ENCODE data around the gene GNB1L. TPM values are rescaled to one million over a fixed set of nuclear protein-coding genes. Genes with fewer than 3 reads are reported as not detected.

GNB1L gene
- total and polyA plus RNA-seq, 9 of the 15 experiments (the other 6 are each of a cell fraction or from before 2014, with no cell fraction given), result 0.56 to 50.5 (median 10.2) TPM

DNA sequence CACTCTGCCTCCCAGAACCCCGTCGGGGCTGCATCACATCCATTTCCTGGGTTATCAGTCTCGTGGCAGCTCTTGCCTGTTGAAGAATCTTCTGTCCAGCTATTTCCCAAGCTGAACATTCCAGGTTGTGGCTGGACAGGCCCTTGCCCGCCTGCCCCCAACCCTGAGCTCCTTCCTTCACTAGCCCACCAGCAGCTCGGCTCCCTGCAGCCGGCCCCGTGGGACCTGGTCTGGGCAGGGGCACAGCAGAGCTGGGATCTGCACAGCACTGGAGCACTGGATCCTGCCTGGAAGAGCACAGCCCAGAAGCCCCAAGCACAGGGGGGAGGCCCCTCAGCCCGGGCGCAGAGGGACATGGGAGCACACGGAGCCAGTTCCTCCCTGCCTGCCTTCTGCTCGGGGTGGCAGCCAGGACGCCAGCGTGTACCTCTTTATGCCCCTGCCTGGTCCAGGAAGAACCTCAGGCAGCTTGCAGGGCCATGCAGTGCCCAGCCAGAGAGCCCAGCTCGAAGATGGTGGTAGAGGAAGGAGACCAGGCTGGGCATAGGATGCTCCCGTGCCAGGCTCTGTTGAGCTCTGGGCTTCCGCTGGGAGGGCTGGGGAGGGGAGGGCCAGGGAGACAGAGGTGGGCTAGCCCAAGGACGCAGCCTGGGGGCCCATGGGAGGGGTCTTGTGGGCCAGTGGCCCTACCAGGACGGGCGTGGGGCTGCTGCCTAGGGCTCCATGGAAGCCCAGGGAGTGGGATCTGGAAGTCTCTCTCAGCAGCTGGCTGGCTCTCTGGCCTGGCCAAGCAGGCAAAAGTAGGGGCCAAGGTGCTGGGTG is 16.6 kb upstream of the GNB1L start (continued):
- TF ChIP-seq, protein P1, sequence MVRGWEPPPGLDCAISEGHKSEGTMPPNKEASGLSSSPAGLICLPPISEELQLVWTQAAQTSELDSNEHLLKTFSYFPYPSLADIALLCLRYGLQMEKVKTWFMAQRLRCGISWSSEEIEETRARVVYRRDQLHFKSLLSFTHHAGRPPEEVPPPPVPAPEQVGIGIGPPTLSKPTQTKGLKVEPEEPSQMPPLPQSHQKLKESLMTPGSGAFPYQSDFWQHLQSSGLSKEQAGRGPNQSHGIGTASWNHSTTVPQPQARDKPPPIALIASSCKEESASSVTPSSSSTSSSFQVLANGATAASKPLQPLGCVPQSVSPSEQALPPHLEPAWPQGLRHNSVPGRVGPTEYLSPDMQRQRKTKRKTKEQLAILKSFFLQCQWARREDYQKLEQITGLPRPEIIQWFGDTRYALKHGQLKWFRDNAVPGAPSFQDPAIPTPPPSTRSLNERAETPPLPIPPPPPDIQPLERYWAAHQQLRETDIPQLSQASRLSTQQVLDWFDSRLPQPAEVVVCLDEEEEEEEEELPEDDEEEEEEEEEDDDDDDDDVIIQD (CRISPR knock-in tag; IDR thresholded peaks at IDR 0.05), result no peak
- TF ChIP-seq, protein P2, sequence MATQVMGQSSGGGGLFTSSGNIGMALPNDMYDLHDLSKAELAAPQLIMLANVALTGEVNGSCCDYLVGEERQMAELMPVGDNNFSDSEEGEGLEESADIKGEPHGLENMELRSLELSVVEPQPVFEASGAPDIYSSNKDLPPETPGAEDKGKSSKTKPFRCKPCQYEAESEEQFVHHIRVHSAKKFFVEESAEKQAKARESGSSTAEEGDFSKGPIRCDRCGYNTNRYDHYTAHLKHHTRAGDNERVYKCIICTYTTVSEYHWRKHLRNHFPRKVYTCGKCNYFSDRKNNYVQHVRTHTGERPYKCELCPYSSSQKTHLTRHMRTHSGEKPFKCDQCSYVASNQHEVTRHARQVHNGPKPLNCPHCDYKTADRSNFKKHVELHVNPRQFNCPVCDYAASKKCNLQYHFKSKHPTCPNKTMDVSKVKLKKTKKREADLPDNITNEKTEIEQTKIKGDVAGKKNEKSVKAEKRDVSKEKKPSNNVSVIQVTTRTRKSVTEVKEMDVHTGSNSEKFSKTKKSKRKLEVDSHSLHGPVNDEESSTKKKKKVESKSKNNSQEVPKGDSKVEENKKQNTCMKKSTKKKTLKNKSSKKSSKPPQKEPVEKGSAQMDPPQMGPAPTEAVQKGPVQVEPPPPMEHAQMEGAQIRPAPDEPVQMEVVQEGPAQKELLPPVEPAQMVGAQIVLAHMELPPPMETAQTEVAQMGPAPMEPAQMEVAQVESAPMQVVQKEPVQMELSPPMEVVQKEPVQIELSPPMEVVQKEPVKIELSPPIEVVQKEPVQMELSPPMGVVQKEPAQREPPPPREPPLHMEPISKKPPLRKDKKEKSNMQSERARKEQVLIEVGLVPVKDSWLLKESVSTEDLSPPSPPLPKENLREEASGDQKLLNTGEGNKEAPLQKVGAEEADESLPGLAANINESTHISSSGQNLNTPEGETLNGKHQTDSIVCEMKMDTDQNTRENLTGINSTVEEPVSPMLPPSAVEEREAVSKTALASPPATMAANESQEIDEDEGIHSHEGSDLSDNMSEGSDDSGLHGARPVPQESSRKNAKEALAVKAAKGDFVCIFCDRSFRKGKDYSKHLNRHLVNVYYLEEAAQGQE (IDR thresholded peaks at IDR 0.05; ENCODE audit: borderline replicate concordance), result no peak
- TF ChIP-seq, protein P2 (CRISPR knock-in tag; IDR thresholded peaks at IDR 0.05; ENCODE audit: low read depth), result no peak
- TF ChIP-seq, protein P3, sequence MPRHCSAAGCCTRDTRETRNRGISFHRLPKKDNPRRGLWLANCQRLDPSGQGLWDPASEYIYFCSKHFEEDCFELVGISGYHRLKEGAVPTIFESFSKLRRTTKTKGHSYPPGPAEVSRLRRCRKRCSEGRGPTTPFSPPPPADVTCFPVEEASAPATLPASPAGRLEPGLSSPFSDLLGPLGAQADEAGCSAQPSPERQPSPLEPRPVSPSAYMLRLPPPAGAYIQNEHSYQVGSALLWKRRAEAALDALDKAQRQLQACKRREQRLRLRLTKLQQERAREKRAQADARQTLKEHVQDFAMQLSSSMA (CRISPR knock-in tag; IDR thresholded peaks at IDR 0.05), result 0 out of 2 replicates have a peak, but pooled peaks have one; percentile 17
- TF ChIP-seq, protein P4, sequence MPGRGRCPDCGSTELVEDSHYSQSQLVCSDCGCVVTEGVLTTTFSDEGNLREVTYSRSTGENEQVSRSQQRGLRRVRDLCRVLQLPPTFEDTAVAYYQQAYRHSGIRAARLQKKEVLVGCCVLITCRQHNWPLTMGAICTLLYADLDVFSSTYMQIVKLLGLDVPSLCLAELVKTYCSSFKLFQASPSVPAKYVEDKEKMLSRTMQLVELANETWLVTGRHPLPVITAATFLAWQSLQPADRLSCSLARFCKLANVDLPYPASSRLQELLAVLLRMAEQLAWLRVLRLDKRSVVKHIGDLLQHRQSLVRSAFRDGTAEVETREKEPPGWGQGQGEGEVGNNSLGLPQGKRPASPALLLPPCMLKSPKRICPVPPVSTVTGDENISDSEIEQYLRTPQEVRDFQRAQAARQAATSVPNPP (IDR thresholded peaks at IDR 0.05; ENCODE audit: borderline replicate concordance, insufficient read depth, insufficient read length), result no peak
- TF ChIP-seq, protein P5, sequence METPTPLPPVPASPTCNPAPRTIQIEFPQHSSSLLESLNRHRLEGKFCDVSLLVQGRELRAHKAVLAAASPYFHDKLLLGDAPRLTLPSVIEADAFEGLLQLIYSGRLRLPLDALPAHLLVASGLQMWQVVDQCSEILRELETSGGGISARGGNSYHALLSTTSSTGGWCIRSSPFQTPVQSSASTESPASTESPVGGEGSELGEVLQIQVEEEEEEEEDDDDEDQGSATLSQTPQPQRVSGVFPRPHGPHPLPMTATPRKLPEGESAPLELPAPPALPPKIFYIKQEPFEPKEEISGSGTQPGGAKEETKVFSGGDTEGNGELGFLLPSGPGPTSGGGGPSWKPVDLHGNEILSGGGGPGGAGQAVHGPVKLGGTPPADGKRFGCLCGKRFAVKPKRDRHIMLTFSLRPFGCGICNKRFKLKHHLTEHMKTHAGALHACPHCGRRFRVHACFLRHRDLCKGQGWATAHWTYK (CRISPR knock-in tag; IDR thresholded peaks at IDR 0.05), result no peak
- TF ChIP-seq, protein P6, sequence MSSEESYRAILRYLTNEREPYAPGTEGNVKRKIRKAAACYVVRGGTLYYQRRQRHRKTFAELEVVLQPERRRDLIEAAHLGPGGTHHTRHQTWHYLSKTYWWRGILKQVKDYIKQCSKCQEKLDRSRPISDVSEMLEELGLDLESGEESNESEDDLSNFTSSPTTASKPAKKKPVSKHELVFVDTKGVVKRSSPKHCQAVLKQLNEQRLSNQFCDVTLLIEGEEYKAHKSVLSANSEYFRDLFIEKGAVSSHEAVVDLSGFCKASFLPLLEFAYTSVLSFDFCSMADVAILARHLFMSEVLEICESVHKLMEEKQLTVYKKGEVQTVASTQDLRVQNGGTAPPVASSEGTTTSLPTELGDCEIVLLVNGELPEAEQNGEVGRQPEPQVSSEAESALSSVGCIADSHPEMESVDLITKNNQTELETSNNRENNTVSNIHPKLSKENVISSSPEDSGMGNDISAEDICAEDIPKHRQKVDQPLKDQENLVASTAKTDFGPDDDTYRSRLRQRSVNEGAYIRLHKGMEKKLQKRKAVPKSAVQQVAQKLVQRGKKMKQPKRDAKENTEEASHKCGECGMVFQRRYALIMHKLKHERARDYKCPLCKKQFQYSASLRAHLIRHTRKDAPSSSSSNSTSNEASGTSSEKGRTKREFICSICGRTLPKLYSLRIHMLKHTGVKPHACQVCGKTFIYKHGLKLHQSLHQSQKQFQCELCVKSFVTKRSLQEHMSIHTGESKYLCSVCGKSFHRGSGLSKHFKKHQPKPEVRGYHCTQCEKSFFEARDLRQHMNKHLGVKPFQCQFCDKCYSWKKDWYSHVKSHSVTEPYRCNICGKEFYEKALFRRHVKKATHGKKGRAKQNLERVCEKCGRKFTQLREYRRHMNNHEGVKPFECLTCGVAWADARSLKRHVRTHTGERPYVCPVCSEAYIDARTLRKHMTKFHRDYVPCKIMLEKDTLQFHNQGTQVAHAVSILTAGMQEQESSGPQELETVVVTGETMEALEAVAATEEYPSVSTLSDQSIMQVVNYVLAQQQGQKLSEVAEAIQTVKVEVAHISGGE (CRISPR knock-in tag; IDR thresholded peaks at IDR 0.05), result peak in 1 of 3 experiments; percentile 10; a peak in 1 of 6 replicates
- no peak for TF ChIP-seq ARHGAP35 (IDR thresholded peaks at IDR 0.05; ENCODE audit: partially characterized antibody)
